ENCODE data around the gene PXDN.

DNA sequence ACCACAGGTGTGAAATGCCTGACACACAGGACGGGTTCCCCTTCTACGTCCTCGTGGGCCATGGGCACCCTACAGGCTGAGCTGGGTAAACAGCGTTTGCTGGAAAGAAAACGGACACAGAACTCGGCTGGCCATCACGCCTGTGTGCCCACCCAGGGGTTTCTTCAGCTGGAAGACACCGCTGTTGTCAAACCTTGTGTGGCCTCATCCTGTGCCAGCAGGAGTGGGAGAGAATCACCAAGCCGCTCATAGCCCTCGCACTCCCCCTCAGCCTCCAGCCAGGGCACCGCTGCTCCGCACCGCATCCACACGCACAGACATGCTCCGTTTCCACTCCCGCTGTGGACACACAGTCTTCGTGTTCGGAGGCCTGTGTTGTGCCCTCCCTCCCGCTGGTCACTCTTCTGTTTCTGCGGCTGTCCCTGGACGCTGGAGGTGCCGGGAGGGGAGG, 161.4 kb downstream of the PXDN start:
- TF ChIP-seq, protein P1, sequence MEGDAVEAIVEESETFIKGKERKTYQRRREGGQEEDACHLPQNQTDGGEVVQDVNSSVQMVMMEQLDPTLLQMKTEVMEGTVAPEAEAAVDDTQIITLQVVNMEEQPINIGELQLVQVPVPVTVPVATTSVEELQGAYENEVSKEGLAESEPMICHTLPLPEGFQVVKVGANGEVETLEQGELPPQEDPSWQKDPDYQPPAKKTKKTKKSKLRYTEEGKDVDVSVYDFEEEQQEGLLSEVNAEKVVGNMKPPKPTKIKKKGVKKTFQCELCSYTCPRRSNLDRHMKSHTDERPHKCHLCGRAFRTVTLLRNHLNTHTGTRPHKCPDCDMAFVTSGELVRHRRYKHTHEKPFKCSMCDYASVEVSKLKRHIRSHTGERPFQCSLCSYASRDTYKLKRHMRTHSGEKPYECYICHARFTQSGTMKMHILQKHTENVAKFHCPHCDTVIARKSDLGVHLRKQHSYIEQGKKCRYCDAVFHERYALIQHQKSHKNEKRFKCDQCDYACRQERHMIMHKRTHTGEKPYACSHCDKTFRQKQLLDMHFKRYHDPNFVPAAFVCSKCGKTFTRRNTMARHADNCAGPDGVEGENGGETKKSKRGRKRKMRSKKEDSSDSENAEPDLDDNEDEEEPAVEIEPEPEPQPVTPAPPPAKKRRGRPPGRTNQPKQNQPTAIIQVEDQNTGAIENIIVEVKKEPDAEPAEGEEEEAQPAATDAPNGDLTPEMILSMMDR (IDR thresholded peaks at IDR 0.05 in 2 of 3, conservative IDR thresholded peaks at IDR 0.05 in 1 of 3; ENCODE audit: control insufficient read depth in 2 of 3, extremely low read depth in 1 of 3, insufficient read depth in 1 of 3, low read depth in 3 of 3, low read length in 3 of 3) = no peak
- TF ChIP-seq RAD21 (IDR thresholded peaks at IDR 0.05; ENCODE audit: insufficient read depth, low read depth, low read length) = no peak
- no peak for TF ChIP-seq POLR2A (IDR thresholded peaks at IDR 0.05; ENCODE audit: low read depth, low read length)

All from GM12878 (cell line).